Stimulated activated CD4-positive, alpha-beta T cell treated with anti-CD3 and anti-CD28 coated beads, Interleukin-4, amount 100 ng/mL, for 4 hours (primary cell): ENCODE data around the gene DLK2.
"Not testable (repeated sequence)": the region's sequence is repeated elsewhere in the genome, so short reads cannot be mapped to it uniquely, and the experiment has no call there.

Experiments
- DNase-seq, 2 experiments: peaks; one replicate each; pipeline ENCODE4 v3.0.0-alpha.2; 2020

Gene DLK2

DNA sequence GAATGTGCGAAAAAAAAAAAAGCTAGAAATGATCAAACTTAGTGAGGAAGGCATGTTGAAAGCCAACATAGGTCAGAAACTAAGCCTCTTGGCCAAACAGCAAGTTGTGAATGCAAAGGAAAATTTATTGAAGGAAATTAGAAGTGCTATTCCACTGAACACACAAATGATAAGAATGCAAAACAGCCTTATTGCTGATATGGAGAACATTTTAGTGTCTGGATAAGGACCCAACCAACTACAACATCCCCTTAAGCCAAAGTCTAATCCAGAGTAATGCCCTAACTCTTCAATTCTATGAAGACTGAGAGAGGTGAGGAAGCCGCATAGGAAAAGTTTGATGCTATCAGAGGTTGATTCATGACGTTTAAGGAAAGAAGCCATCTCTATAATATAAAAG is 33.5 kb downstream of the DLK2 start:
- no peak for DNase-seq

DNA sequence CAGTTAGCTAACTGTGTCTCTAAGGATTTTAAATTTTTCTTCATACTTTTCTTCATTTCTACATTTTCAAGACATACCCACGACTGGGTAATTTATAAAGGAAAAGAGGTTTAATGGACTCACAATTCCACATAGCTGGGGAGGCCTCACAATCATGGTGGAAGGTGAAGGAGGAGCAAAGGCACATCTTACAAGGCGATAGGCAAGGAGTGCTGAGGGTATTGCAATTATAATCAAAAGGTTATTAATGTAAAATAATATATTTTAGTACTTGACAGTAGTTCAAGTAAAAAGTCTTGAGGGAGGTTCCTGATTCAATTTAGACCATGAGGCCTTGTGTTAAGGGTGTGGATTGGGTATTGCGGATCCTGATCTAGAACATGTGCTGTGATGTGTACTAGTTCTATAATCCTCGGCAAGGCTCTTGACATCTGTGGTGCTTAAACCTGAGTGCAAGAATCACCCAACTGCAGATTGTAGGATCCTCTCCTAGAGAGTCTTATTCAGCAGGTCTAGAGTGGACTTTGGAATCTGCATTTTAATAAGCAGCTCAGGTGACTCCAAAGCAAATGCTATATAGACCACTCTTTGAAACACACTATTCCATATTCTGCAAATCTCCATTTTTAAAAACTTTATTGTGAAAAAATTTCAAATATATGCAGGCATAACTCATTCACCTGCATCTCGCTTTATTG is 35.2 kb downstream of the DLK2 start:
- no peak for DNase-seq

DNA sequence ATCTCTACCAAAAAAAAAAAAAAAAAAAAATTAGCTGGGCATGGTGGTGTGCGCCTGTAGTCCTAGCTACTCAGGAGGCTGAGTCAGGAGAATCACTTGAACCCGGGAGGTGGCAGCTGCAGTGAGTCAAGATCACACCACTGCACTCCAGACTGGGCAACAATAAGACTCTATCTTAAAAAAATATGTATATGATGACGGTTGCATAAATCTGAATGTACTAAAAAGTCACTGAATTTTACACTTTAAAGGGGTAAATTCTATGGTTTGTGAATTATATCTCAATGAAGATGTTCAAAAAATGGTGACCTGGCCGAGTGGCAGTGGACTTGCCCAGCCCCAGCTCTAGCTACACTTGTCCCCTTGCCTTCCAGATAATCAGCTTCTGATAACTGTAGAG is 38.4 kb downstream of the DLK2 start:
- DNase-seq, result no peak

DNA sequence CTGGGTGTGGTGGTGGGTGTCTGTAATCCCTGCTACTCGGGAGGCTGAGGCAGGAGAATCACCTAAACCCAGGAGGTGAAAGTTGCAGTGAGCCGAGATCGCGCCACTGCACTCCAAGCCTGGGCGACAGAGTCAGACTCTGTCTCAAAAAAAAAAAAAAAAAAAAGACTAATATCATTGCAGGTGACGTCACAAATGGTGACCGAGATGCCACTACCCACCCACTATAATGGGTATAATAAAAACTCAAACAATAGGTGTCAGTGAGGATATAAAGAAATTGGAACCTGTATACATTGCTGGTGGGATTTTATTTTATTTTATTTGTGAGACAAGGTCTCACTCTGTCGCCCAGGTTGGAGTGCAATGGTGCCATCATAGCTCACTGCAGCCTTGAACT is 40.1 kb downstream of the DLK2 start:
- not testable (repeated sequence) for DNase-seq

DNA sequence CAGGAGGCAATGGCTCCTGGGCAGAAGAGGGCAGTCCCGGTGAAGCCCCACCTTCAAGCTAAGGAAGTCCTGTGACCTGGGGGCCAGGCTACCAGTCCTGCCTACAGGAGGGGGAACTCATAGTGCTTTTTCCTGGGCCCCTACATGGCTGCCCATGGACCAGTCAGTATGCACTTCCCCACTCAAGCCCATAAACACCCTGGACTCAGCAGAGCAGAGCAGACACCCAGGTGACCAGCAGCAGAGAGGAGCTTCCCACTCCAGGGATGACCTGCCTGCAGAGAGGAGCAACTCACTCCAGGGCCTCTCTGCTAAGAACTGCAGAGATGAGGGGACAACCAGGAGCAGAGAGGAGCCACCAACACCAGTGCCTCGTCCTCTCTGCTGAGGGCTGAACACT is 42.3 kb downstream of the DLK2 start:
- no peak for DNase-seq

GRCh38 chr6:43412541-43412940 is 42.8 kb downstream of the DLK2 start:
- no peak for DNase-seq

- not testable (repeated sequence) for DNase-seq
Observed at GRCh38 chr6:43410776-43411175, 44.6 kb downstream of the DLK2 start.

DNA sequence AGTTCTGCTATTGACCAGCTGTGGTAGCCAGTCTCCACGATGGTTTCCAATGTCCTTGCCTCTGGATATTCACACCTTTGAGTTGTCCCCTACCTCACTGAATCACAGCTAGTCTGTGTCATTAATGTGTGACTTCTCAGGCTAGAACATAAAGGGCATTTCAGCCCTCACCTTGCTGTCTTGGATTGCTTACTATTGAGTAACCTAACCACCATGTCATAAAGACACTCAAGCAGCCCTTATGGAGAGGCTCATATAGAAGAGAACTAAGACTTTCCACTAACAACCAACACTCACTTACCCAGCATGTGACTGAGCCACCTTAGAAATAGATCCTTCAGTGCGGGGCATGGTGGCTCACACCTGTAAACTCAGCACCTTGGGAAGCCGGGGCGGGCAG is 47.1 kb downstream of the DLK2 start:
- no peak for DNase-seq

DNA sequence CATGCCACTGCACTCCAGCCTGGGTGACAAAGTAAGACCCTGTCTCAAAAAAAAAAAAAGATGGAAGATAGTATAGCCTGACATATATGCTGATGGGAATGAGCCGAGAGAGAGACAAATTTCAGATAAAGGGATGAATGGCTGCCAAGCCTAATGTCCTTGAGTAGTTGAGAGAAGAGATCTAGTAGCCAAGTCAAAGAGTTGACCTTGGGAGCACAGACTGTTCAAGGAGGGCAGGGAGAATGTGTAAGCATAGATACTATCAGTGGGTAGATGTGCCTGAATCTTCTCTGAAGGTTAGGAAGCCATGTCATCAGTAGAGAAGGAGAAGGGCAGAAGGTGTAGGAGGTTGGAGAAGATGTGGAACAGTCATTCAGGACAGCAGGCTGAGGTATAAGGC is 48.1 kb downstream of the DLK2 start:
- no peak for DNase-seq

GRCh38 chr6:43405354-43405753 is 50.0 kb downstream of the DLK2 start:
- no peak for DNase-seq

GRCh38 chr6:43402820-43403219 is 52.5 kb downstream of the DLK2 start:
- no peak for DNase-seq

DNA sequence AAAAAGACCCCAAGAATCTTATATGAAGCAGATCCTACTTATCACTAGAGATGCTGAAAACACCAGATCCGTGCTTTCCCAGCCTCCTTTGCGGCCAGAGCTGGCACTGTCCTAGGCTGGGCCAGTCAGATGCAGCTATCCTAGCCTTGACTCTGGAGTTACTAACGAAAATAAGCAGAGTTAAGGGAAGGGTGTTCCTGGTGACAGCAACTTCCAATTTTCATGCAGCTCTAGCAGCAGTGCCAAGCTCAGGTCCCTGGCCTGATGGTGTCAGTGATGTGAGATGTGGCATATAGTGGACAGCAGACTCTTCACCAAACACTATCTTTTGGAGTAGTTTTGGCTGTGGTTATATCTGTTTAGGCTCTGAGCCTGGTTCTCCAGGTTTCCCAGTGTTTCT is 53.6 kb downstream of the DLK2 start:
- DNase-seq, result no peak
